ENCODE data around the gene INKA1.

Gene INKA1

DNA sequence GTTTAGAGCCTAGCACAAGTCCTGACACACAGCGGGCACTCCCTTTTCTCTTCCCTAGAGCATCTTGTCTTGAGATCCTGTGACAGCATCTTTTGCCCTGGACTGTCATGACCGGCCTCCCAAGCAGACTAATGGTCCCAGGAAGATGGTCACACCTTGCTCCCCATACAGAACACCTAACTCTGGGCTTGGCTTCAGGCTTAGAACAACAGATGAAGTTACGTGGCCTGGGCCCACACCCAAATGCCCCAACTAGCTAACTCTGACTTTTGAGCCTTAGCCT is 15.9 kb upstream of the INKA1 start:
- no peak for DNase-seq

DNA sequence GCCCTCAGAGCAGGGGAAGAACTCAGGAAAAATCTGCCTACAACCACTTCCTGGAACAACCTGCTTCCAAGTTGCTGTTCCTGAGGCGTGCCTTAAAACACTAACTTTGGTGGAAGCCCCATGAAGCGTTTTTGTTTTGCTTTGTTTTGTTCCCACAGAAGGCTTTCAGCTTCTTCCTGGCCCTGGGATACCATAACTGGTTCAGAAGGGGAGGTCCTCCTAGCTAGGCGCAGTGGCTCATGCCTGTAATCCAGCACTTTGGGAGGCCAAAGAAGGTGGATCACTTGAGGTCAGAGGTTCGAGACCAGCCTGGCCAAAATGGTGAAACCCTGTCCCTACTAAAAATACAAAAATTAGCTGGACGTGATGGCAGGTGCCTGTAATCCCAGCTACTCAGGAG is 15.5 kb upstream of the INKA1 start:
- DNase-seq: no peak

DNA sequence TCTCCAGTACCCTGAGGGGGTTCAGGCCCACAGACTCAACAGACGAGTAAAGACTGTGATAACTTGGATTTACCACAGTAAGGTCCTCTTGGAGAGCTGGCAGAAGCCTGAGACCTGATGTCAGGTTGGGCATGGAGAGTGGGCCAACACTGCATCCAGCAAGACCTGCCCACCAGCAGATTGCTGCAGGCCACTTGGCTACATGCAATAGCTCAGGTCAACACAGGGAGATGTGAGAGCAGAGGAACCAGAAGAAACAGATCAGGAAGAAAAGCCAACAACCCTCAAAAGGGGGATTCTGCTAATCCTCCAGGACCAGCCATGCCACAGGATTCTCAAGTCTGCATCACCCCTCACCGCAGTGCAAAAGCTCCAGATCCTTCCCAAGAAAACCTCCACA is 15.0 kb upstream of the INKA1 start:
- no peak for DNase-seq

DNA sequence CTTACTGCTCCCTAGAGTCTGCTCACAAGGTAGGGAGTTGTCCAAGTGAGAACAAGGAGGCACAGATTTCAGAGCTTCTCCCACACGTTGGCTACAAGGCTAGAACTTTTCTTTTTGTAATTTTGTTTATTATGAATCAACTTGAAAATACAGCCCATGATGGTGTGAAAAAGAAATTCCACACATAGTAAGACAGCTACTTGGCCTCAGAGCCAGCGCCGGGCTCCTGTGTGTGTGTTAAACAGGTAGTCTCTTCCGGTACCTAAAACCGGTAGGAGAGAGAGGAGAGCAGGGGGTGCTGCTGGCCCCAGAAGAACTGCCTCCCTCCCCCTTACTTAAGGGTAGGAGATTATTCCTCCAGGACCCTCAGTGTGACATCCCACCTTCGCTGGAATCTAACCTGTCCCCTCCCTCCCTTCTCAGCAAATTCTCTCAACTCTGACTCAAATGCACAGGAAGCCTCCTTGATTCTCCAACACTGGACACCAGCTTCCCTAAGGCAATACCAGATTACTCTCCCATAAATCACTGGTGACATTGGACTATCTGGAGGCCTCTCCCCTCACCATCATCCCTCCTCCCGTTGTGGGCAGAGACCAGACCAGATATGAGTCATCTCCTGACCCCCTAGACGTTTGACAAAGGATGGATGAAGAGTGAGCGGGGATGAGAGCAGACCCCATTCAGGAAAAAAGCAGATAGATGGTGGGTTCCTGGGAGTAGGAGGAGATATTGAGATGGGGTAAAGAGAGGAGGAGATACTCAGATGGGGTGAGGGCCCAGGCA is 12.2 kb upstream of the INKA1 start:
- DNase-seq: no peak

DNA sequence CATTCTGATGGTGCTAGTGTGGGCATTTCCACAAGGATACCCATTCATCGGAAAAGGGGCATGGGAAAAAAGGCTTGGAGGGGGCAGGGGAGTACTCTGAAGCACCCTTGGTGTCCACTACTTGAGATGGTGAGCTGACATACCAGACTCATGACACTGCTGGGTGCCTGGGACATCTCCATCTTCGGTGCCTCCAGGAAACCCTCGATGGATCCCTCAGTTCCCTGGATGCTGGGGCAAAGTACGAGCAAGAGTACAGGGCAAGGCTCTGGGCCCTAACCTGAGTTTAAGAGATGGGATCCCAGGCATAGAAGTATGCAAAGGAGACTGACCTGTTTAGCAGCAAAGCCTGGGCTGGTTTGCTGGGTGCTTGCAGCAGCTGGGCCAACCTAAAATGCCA is 11.5 kb upstream of the INKA1 start:
- DNase-seq: no peak

DNA sequence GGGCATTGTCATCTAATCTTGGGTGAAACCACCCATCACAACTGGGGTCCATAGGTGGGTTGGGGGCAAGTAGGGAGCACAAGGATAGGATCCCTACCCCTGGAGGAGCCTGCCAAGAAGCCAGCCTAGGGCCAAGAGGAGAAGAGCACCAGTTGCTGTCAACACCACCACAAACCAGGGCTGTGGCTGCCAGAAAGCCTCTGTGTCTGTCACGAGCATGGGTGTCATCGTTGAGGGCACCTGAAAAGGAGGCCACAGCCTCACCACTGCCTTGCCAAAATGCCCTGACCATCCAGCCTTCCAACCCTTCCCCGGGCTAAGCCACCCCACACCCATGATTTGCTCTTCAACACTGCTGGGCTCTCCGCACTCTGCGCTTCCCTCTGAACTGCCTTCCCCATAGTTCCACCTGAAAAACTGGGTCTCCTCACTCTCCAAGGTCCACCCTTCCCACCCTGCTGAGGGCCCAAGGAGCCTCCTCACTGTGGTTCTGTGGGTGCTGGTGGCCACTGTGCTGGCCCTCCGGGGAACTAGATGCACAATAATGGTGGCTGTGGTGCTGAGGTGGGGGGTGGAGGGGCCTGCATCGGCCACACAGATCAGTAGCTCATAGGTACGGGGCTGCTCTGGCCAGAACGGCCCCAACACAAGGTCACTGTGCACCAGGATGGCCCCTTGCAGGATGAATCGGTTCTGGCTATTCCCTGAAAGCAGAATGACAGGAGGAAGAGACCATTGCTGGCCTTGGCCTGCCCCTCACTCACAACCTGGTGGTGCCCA is 10.5 kb upstream of the INKA1 start:
- no peak for DNase-seq

DNA sequence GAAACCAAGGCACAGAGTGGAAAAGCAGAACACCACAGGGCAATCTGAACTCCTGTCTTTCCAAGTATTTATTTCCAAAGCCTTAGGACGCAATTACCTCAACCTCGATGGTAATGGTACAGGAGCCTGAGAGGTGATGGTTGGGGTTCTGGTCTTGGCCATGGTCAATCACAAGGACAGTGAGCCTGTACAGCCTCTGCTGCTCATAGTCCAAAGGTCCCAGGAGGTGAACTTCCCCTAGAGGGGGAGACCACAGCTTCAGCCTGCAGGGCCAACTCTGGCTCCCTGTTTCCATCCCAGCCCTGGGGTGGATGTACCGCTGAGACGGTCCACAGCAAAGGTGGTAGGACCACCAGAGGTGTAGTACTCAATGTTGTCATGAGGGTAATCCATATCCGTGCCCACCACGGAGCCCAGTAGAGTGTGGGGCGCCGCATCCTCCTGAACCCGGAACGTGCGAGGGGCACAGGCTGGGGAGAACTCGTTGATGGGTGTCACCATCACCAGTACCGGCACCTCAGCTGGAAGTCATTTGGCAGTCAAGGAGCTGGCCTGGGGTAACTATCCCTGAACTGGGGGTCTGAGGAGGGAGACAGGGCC is 9.5 kb upstream of the INKA1 start:
- no peak for DNase-seq

DNA sequence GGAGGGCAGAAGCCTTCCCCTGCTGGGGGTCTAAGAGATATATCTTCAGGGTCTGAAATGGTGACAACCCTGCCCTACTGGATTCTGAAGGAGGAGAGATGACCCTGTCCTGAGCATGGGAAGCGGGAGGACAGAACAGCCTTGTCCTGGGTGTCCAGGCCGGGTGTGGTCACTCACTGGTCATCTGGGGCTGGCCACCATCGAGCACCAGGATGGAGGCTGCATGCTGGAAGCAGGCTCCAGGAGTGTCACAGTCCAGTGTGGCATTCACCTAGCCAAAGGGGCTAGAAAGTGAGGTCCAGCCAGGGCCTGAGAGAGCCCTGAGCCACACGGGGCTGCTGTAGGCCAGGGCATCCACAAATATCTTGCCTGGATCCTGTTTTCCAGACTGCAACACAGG is 8.6 kb upstream of the INKA1 start:
- DNase-seq: no peak

DNA sequence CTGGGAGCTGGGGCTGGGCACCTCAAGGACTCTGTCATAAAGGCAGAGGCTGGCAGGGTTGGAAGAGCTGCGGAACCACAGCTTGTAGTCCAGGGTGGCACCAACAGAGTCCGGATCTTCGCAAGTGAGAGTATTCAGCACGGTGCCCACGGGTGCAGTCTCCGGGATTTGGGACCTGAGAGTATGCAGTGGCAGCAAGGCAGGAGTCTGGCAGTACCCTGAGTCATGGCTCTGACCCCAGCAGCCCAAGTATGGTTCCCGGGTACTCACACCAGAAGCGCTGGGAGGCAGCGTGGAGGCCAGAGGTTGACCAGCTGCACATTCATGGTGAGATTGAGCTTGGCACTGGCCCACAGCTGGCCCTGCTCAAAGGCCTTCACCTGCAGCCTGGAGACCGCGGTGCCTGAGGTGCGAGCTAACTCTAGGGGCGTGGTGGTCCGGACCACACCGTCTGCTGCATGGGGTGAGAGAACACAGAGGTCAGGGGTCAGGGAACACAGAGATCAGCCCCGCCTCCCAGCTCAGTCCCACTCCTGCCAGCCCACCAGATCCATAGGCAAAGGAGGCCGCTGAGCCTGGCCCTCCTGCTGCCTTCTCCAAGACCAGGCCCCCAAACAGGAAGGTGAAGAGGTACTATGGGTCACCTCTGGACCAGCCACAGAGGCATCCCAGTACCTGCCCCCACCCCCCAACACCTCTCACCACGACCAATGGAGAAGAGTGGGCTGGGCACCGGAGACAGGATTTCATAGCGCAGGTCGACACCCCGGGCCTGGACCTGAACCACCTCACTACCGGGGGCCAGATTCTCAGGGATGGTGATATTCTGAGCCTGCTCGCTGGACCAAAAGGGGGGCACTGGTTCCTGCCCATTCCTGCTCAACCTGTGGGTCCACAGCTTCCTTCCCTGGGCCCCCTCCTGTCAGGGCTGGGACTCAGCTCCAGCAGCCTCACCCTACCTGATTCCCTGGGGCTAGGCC is 7.8 kb upstream of the INKA1 start:
- DNase-seq: no peak

DNA sequence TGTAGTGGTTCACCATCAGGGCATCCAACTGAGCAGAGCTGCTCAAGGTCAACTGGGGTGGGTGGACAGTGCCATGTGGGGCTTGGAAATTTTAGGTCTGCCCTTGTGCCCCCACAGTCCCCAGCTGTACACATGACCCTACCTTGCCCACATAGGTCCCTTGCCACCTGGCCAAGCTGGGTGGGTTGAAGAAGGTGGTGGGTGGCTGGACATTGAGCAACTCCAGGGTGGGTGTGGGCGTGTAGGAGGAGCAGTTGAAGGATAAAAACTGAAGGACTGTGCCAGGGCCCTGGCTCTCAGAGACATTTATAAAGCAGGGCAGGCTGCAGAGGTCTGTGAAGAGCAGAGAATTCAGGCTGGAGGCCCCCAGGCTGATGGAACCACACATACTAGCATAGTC is 4.0 kb upstream of the INKA1 start:
- DNase-seq: no peak

DNA sequence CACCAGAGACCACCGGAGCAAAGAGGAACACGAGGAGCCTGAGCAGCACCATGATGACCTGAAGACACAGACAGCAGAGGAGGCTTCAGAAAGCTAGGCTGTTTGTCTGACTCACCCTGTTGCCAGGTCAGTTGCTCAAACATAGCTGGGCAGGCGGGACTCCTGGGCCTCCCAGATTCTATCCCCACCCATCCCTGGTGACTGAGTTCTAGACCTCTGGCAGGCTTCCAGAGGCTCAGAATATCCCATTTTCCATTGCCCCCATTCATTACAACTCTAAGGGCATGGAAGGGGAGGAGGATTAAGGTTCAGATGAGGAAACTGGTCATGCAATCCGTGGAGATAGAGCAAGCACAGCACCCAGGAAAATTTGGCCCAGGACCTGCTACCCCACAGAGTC is 3.3 kb upstream of the INKA1 start, which contains the start of gene CDHR4:
Gene CDHR4, minus strand, starts transcription at position 113 of the 400 bp plus-strand sequence. Its CDS starts 61 bp downstream, at position 52.
- DNase-seq: no peak

DNA sequence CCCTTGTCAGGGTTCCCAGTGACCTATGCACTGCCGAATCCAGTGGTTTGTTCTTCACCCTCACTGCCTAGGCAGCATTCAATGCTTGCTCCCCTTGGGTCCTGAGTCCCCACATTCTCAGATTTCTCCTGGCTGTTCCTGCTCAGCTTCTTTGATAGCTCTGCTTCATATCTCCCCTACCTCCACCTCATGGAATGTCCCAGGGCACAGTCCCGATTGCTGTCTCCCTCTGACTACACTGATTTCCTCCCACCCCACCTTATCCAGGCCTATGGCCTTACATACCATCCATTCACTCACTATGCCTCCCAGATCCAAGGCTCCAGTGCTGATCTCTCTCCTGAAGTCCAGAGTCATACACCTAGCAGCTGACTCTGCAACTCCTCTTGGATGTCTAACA is 1.9 kb upstream of the INKA1 start:
- no peak for DNase-seq

DNA sequence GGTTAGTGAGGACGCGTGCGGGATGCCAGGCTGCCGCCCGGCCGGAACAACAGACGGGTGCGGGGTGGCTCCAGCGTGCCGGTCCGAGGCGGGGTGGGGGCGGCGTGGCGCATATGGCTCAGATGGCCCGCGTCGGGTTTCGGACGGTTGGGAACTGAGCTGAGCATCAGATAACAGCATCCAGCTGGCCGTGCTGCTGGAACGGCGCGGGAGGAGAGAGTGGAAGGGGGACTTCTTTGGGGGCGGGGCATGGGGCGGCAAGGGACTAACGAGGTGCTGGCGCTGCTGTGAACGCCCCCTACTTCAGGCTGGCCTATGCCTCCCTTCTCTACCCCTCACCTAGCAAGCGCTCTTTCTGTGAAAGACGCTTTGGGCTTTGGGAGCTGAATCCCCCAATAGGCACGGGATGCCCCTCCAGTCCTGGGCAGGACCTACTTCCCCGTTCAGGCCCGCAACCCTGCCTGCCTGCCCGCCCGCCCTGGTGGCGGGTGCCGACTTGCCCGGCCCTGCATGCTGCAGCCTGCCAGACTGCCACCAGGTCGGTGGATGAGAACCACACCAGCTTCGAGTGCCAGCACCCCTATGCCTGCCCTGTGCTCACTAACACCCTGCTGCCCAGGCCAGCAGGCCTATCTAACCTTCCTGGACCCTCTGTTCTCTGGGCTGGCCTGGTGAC is 542 bp downstream of the INKA1 start:
- no peak for DNase-seq

DNA sequence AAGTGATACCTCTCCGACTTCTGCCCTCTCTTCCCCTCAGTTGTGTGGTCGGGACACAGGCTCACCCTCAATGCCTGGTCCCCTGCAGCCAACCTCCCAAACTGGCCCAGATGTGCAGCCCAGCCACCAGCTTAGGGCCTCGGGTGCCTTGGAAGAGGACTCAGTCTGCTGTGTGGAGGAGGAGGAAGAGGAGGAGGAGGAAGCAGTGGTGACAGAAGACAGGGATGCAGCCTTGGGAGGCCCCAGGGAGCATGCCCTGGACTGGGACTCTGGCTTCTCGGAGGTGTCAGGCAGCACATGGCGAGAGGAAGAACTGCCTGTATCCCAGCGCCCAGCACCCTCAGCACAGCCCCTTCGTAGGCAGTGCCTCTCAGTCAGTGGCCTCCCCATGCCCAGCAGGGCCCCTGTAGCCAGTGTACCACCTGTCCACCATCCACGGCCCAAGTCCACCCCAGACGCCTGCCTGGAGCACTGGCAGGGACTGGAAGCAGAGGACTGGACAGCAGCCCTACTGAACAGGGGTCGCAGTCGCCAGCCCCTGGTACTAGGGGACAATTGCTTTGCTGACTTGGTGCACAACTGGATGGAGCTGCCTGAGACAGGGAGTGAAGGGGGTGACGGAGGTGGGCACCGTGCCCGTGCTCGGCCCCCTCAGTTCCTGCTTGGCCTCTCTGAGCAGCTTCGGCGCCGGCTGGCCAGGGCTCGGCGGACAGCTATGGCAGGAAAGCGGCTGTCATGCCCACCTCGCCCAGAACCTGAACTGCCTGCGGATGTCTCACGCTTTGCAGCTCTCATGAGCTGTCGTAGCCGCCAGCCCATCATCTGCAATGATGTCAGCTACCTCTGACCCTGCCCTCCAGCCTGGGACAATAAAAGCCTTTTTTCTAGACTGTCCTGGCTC is 1.3 kb downstream of the INKA1 start:
- DNase-seq: no peak

DNA sequence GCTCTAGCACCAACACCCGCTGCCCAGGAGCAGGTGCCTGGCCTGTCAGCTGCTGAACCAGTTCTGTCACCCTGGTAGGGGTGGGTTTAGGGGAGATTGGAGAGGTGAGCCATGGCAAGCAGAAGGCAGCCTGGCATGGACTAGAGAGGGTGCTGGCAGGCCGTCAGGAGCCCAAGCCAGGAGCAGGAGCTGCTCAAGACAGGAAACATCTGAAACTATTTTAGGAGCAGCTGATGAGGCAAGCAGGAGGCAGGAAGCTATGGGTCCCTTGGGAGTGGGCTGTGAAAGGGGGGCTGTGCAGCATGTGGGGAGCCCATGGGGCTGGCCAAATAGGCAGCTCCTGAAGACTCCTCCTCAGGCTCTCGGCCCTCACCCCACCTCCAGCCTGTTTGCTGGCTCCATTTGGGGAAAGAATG is 2.3 kb downstream of the INKA1 start:
- no peak for DNase-seq

DNA sequence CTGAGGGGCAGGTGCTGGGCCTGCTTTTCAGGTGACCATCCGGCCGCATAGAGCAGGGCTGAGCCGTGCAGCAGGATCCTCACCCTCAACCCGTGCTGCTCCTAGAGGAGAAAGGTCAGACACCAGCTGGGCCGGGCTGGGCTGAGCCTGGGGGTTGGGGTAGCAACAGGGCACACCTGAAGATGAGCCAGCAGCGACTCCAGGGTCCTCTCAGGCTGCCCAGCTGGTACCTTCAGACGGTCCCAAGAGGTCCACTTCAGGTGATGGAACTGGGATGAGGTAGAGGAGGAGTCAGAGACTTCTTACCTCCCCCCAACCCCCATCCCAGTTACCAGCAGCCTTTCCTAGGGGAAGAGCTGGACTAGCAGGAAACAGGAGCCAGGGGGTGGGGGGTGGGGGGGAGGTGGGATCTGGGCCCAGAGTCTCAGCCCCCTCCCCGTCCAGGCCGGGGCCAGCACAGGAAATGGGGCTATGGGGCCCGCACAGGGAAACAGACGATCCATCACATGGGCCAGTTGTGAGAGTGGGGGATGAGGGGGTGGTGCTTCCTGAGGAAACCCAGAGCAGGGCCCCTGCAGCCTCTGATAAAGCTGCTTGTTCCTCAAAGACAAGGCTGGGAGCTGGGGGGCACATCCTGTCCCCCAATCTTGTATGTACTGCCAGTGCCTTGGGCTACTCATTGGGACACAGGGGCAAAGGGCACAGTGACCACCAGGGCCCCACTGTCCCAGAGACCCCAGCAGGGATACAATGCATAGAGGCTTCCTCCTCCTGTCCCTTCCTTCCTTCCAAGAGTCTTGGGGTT is 3.0 kb downstream of the INKA1 start:
- DNase-seq: no peak

DNA sequence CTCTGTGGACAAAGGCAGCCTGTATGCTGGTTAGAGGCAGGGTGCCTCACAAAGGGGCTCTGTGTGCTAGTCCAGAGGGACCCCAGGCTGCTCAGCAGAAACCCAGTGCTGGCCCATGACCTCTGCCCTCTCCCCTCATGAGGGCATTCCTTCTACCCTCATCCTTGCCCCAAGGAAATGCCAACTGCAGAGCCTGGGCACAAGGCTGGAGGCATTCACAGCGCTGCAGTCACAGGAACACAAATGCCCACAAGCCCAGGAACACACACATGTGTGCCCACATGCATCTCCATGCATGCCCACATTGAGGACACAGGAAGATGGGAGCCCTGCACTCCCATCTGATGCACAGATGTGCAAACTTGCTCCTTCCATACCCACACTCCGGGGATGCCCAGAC is 3.8 kb downstream of the INKA1 start:
- no peak for DNase-seq

DNA sequence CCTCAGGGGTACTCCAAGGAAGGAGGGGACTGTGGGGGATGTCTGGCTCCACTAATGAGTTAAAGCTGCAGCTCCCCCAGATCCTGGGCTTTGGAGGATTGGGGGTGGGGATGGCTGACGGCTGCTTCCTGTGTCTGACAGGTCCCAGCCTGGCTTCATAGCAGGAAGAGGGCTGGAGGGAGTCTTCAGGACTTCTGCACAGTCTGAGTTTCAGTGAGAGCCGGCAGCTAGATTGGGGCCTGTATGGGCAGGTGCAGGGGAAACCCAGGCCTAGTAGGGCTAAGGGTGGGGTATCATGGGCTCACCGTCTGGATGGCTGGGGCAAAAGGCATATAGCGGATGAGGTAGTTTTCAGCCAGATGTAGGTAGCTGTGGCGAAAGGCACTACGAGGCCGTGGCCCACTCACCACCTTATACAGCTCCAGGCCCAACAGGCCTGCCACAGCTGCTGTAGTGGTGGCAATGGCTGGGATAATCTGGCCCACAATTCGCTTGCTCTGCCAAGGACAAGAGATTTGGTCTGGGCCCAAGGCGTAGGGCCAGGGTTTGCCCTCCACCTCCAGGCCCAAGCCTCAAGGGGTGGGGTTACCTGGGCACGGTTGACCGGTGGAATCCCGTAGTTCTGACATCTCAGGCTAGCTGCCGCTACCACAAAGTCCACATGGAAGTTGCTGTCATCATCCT is 4.5 kb downstream of the INKA1 start:
- DNase-seq: no peak

DNA sequence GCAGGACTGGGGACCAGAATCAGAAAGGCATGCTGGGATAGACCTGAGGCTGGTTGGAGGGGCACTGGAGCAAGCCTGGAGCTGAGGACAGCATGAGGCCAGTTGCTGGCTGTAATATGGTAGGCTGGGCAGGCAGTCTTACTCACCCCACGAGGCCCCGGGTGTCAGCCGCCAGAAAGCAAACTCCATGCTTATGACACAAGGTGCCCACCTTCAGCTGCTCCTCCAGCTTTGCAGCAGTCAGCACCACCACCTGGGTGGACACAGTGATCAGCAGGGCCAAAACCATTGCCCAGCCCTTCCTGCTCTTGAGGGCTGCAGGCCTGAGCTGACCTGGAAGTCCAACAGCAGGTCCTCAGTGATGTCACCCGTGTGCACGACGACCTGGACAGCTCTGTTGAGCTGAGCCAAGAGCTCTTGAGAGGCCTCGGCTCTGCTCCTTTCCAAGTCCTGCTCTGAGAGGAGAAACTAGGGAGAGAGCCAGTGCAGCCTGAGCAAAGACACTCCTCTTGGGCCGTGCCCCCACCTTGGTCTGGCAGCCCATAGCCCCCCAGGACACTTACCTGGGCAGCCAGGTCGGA is 9.9 kb downstream of the INKA1 start:
- DNase-seq: no peak

Data from cortex of kidney (tissue), 1 donor.